Measurements from ENCODE around the gene FXYD5.

DNA sequence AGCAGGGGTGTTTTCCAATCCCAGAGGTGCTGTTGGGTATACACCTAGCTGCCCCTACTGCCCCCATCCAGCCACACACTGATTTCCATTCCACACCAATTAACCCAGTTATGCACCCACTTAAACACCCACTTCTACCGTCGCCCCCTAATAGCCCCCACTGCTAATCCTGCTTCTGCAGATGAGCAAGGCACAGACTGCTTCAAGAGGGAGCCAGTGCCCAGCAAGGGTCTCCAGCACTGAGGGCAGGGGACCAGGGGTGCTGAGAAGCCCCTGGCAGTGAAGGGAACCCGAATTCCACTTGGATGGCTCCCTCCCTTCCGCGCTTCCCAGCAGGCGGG lies 10.3 kb upstream of the FXYD5 start:
- TF ChIP-seq, protein P1, sequence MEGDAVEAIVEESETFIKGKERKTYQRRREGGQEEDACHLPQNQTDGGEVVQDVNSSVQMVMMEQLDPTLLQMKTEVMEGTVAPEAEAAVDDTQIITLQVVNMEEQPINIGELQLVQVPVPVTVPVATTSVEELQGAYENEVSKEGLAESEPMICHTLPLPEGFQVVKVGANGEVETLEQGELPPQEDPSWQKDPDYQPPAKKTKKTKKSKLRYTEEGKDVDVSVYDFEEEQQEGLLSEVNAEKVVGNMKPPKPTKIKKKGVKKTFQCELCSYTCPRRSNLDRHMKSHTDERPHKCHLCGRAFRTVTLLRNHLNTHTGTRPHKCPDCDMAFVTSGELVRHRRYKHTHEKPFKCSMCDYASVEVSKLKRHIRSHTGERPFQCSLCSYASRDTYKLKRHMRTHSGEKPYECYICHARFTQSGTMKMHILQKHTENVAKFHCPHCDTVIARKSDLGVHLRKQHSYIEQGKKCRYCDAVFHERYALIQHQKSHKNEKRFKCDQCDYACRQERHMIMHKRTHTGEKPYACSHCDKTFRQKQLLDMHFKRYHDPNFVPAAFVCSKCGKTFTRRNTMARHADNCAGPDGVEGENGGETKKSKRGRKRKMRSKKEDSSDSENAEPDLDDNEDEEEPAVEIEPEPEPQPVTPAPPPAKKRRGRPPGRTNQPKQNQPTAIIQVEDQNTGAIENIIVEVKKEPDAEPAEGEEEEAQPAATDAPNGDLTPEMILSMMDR (IDR thresholded peaks at IDR 0.05) = no peak
- TF ChIP-seq EZH2 (IDR thresholded peaks at IDR 0.05; ENCODE audit: borderline replicate concordance, insufficient read depth, low read depth, low read length, poor library complexity, severe bottlenecking) = no peak

Measured in B cell (primary cell).